HG03342 (cell line): Measurements from ENCODE around the gene TIAM1.

ENCODE experiments used
- ATAC-seq: cut with Tn5 transposase; IDR thresholded peaks from one replicate; pipeline ENCODE4 v1.9.1; 2021; ENCODE audit warnings: mild to moderate bottlenecking, moderate library complexity; ENCODE audit not compliant: unreplicated experiment

Gene TIAM1

DNA sequence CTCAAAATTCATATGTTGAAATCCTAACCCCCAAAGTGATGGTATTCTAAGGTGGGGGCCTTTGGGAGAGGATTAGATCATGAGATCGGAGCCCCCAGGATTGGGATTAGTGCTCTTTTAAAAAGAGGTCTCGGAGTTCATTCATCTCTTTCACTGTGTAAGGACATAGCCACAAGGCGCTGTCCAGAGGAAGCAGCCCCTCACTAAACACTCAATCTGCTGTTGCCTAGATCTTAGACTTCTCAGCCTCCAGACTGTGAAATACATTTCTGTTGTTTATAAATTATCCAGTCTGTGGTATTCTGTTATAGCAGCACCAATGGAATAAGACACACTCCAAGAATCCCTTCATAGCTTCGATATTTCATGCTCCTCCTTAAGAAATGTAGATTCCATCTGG, 12.4 kb upstream of the TIAM1 start:
- no peak for ATAC-seq

DNA sequence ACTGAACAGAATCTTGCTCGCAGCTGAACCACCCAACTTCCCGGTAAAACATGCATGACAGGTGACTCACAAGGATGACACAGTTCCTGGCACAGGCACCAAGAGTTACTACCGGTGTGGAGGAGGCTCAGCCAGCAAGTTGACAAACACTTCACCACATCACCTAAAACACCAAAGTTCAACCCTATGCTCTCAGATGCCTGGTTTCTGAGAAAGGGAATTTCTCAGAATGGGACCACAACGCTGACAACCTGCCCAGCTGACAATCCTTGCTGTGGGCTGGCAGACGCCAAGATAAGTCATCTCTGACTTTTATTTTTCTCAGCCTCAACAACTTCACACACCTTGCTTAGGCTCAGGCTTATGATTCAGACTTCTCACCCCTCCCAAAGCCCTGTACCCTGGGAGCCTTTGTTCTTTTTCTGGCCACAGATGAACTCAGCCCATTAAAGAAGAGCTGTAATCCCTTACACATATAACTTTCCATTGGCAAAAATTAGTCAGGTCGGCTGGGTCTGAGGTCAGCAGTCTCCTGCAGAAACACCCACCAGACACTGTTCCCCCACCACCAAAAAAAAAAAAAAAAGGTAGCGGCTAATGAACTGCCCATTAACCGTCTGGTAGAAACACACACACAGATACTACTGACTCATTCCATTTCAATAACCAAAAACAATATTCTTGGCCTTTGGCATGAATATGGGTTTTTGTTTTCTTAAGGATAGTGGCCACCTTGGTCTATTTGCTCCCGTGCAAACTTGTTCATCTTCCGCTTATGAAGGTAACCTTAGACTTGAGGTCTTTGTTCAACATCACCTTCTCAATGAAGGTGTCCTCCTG, 10.8 kb upstream of the TIAM1 start:
- no peak for ATAC-seq

DNA sequence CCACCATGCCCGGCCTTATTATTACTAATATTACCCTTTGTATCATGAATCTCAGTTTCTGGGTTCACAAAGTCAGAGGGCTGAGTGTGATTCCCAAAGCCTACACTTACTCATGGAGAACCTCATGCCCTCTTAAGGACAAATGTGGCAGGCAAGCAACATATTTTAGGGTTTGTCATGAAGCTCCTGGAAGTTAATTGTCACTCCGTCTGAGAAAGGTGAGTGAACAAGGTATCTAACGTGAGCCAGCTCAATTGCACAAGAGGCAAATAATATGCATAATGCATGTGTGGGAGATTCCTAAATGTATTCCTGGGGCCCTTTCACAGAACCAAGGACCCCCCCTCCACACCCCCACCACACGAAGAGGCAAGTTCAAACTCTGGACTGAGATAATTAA, 10.1 kb upstream of the TIAM1 start:
- no peak for ATAC-seq

GRCh38 chr21:31352836-31353235, 8.8 kb upstream of the TIAM1 start:
- no peak for ATAC-seq

- no peak for ATAC-seq
These were observed 7.9 kb upstream of the TIAM1 start for GRCh38 chr21:31351960-31352359.

- no peak for ATAC-seq
These were observed 7.4 kb upstream of the TIAM1 start for GRCh38 chr21:31351438-31351837.

DNA sequence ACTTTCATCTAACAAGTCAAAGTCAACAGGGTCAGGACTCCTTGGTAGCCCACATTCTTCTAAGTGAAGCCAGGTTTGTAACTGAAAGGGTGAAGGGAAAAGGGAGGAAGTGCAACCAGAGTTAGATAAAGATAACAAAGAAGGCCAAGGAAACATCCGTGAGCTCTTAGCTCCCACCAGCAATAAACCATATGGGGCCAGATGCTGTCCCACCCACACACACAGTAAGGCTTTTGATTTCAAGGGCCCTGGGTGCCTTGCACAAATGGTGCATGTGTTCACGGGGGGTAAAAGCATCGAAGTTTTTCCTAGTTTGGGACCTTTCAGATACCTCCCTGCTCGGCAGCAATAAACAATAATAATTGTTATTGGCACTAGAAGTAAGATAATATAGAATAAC, 5.1 kb upstream of the TIAM1 start:
- no peak for ATAC-seq

DNA sequence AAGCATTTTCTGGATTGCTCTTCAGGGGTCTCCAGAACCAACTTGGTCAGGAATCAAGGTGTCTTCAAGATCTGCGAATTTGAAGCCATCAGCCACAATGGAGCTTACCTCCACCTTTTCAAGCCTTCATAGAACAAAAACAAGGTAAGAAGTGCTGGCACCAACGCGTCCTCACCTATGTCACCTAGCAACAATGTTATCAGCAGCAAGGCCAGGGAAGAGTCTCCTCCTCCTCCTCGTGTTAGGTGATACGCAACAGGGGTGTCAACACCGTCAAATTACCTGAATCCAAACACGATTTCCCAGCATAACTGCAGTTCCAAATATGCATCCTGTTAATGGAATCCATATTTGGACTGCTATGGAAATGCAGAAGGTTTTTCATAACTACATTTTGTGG, 4.1 kb upstream of the TIAM1 start:
- no peak for ATAC-seq

DNA sequence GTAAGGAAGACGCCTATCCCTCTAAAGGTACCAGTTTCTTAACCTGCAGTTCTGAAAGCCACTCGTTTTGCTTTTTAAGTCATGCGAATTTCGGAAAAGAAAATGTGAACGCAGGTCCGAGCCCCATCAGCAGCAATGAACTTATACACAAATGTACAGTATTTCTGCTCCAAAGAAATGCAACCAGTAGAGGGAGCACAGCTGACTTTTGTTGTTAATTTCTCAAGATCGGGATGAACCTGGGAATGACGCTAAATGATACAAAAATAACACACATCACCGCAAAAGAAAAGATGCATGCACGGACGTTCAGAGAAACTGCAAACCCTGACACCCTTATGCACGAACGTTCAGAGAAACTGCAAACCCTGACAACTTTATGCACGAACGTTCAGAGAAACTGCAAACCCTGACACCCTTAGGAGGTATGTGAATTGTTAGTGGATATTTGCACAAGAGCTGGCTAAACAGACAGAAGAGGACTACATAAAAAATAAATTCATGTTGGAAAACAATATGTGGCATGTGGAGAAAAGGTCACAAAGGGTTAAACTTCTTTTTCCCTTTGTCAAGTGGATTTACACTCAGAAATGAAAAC, 3.5 kb upstream of the TIAM1 start:
- no peak for ATAC-seq

DNA sequence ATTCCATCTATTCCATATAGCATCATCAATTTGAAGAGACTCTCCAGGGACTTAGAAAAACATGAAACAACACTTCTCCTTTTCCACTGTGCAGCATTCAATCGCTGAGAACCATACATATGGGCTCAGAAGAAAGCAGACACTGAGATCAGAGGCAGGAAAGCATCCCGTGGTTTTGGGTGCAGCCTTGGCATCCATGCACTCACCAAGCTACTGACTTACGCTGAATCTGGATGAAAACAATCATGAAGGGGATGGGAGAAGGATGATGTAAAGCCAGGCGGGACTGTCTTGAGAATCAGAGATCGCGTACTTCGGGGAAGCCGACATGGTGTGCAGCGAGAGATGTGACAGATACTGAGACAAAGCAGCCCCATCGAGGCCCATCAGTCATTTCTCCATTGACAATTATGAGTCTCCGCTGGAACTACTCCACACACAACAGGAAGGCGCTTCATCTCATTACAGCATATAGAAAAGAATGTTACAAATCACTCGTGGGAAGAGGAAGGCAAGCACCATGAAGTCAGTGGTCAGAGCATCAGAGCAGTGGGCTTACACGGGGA, 2.3 kb upstream of the TIAM1 start:
- ATAC-seq: no peak

DNA sequence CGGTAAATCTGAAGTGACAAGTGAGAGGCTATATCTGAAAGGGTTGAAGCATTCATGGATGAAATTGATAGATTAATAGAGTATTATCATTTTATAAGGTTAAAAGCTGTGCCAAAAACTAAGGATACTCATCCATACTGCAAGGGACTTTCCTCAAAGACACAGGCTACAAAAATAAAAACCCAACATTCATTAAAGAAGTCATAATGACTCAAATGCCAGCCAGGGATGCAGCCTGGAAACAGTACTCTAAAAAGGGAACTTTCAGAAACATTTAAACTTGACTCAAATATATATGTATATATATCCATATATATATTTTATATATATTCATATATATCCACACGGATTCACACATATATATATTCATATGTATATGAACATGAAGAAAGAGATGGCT, 1.1 kb upstream of the TIAM1 start:
- no peak for ATAC-seq

DNA sequence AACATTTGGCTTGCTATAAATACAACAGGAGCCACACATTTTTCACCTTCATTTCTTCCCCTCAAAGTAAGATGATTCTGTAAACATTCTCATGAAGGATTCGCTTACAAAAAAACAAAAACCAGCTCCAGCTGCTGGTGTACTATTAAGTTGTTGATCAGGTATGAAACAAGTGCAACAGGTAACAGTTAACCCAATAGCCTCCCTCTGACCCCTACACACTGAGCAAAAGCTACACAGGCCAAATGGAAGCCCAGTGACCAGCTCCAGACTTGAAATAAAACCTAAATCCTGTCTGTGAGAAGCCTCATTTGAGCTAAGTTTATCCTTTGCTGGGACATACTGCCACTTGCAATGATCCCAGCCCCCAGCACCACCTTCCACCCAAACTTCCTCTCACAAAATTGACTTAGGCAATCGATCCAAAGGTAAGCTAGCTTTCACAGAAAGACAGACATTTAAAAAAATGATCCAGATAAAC, 991 bp downstream of the TIAM1 start:
- no peak for ATAC-seq

DNA sequence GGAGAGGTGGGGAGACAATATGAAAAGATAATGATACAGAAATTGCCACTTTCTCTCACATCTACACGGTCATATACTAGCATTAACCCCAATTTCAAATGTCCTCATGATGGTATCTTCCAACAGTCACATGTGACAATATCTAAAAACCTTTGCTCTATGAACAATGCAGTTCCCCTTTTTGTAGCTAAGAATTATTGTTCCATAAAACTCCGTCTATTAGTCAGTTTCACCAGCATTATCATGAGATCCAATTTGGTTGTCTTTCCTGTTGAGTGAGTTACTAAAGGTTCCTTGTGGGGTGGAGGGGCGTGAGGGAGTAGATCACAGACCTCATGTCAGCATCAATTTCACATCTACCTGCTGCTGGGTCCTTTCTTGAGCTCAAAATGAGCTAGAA, 1.7 kb downstream of the TIAM1 start:
- ATAC-seq: no peak

DNA sequence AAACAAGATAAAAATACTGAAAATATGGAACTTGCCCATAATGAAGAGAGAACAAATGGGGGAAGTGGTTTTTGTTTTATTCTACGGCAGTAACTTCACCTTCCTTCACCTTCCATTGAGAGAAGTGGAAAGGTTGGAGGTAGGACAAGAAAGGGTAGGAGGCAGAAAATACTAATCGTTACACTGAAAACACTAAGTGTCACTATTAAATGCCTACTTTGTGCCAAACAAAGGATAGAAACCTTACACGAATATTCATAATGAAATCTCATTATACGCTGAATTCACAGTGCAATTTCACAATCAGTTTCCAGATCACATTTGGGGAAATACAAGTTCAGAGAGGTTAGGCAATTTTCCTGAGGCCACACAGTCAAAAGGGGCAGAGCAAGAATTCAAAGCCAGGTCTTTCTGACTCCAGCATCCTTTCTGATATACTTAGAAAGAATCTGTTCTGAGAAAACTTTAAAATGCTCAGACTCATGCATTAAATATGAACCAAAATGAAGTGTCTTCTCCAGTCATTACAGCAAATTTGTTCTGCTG, 3.0 kb downstream of the TIAM1 start:
- ATAC-seq: no peak

GRCh38 chr21:31340514-31340913, 3.5 kb downstream of the TIAM1 start:
- no peak for ATAC-seq

DNA sequence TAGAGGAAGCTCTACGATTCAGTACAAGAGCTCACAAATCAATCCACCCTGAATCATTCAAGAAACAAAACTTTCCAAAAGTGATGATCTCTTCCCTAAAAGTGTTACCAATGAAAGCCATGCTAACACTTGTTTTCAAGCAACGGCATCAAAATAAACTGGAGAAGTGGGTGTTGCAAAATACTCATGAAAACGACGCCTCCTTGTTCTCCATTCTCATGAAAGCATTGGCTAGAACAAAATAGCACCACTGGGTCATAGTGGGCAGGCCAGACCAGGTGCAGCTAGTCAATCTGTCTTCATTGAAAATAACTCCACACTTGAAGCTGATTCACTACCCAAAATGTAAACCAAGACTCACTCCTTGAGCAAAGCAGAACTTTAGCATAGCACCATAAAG, 4.3 kb downstream of the TIAM1 start:
- no peak for ATAC-seq

DNA sequence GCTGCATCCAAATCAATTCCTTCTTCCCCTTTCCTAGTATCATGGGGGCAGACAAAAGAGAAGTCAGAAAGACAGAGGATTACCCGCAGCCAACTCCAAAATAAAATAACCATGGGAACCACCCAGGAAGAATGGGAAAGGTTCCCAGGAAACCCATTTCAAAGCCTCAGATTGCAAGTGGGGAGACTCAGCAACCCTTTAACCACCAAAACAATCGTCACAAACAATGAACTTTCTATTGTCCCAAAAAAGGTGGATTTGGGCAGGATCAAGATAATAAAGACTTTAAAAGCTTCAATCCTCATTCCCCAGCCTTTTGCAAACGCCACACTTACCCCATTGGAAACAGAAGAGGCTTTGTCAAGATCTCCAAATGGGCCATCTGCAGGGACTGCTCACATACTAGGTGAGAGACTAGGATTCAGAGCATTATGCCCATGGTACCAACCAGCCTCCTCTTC, 5.1 kb downstream of the TIAM1 start:
- no peak for ATAC-seq

- ATAC-seq: no peak
These were observed 5.8 kb downstream of the TIAM1 start for GRCh38 chr21:31337996-31338907.

DNA sequence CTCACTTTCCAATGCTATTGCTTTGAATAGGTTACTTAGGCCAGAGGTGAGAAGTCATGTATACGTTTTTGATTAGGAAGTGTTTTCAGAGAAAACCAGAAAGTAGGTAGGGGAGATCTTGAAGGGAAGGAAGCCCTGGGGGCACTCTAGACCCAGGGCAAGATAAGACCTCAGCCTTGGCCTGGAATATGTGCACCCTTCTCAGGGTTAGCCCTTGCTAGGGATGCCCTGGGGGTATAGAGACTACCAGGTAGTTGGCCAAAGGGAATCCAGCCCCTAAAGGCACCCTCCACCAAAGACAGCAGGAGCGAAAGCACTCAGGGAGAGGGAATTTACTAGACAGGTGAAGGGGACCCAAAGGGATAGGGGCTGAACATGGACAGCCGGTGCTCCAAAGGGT, 7.0 kb downstream of the TIAM1 start:
- ATAC-seq: no peak

- no peak for ATAC-seq
These were observed 7.4 kb downstream of the TIAM1 start for GRCh38 chr21:31336739-31337040.
